GM12878 (cell line): ENCODE data around the gene MAP1A. TPM values are rescaled to one million over a fixed set of nuclear protein-coding genes. Genes with fewer than 3 reads are reported as not detected.

Experiments
- ATAC-seq: fragments of 200-7000 bp; cut with Tn5 transposase; 3 replicates; pipeline ENCODE4 v1.9.1; 2020; ENCODE audit warnings: mild to moderate bottlenecking, moderate library complexity
- BruUV-seq: library from RNA; stranded (reverse); fragments of 400-500 nt; replicated peaks from 2 replicates; lab custom pipeline; 2021; lab: Mats Ljungman, UMichigan
- CTCF ChIA-PET: fragments of 300-600 bp; sonication (Branson Sonifier 250); formaldehyde crosslinking; extraction: SDS; loops from one replicate; lab custom pipeline; 2021; ENCODE audit warnings: inconsistent platforms; lab: Yijun Ruan, JAX
- POLR2A ChIA-PET: fragments of 350-600 bp; formaldehyde crosslinking; extraction: SDS; loops from one replicate; lab custom pipeline; 2021; ENCODE audit warnings: inconsistent platforms; lab: Charles Lee
- RAD21 ChIA-PET: fragments of 300-600 bp; sonication (Branson Sonifier 250); formaldehyde crosslinking; loops from one replicate; lab custom pipeline; 2023; ENCODE audit warnings: antibody characterized with exemption; ENCODE audit not compliant: unreplicated experiment; lab: Charles Lee
- SMC1A ChIA-PET: fragments of 300-600 bp; sonication (Branson Sonifier 250); formaldehyde crosslinking; loops from one replicate; lab custom pipeline; 2023; ENCODE audit not compliant: unreplicated experiment, uncharacterized antibody; lab: Charles Lee
- DNase-seq: peaks from one replicate; pipeline ENCODE4 v3.0.0-alpha.2; 2011; ENCODE audit warnings: low read depth, low spot score
- FAIRE-seq: peaks from 3 replicates; lab custom pipeline; 2011; peaks lifted over from hg19 to GRCh38; lab: Jason Lieb, UNC
- H2AFZ ChIP-seq: 2 replicates; pipeline ENCODE4 v1.6.0; 2011; ENCODE audit warnings: low read depth, low read length, control low read depth; ENCODE audit not compliant: control insufficient read depth
- H3K27ac ChIP-seq: 2 replicates; pipeline ENCODE4 v1.5.1; 2011; ENCODE audit warnings: control low read depth; ENCODE audit not compliant: control insufficient read depth, insufficient read depth
- H3K27me3 ChIP-seq, 2 experiments: replicated peaks in 1 of 2; 2 replicates each; pipeline versions ENCODE4 v1.6.0 to v1.6.1; 2011; ENCODE audit warnings: low read length in 1 of 2; ENCODE audit not compliant: control insufficient read depth in 2 of 2, insufficient read depth in 2 of 2
- H3K36me3 ChIP-seq, 2 experiments: 2 replicates each; pipeline ENCODE4 v1.5.1; 2011; ENCODE audit warnings: low read length in 1 of 2; ENCODE audit not compliant: control insufficient read depth in 2 of 2, insufficient read depth in 2 of 2
- H3K4me1 ChIP-seq: 2 replicates; pipeline ENCODE4 v1.6.1; 2011; ENCODE audit warnings: mild to moderate bottlenecking, low read length, moderate library complexity, mixed read lengths; ENCODE audit not compliant: control insufficient read depth, insufficient read depth
- H3K4me2 ChIP-seq: 2 replicates; pipeline ENCODE4 v1.6.0; 2011; ENCODE audit warnings: control low read depth; ENCODE audit not compliant: control insufficient read depth, insufficient read depth
- H3K4me3 ChIP-seq: fragments of 200-600 bp; sonication (generic); 2 replicates; pipeline ENCODE4 v1.5.1; 2016
- H3K79me2 ChIP-seq: 2 replicates; pipeline ENCODE4 v1.6.0; 2011; ENCODE audit warnings: low read length; ENCODE audit not compliant: control insufficient read depth, insufficient read depth
- H3K9ac ChIP-seq: 2 replicates; pipeline ENCODE4 v1.8.0; 2011; ENCODE audit warnings: low read length, control low read depth, mixed read lengths; ENCODE audit not compliant: control insufficient read depth, insufficient read depth
- H3K9me3 ChIP-seq: replicated peaks from 3 replicates; pipeline ENCODE4 v1.5.1; 2011; ENCODE audit warnings: mild to moderate bottlenecking, low read length; ENCODE audit not compliant: control insufficient read depth, insufficient read depth
- H4K20me1 ChIP-seq: 2 replicates; pipeline ENCODE4 v1.6.0; 2011; ENCODE audit not compliant: control insufficient read depth, insufficient read depth
- E2F8 ChIP-seq: fragments of 450-650 bp; IDR thresholded peaks from 2 replicates; pipeline ENCODE4 v1.6.1; 2018; ENCODE audit warnings: mild to moderate bottlenecking, low read depth, moderate library complexity; ENCODE audit not compliant: partially characterized antibody
- HDAC6 ChIP-seq: fragments of 200-600 bp; sonication (generic); IDR thresholded peaks from one replicate; pipeline ENCODE4 v1.8.0; 2017; ENCODE audit warnings: antibody characterized with exemption; ENCODE audit not compliant: unreplicated experiment
- JUNB ChIP-seq: IDR thresholded peaks from 2 replicates; pipeline ENCODE4 v1.6.1; 2016; ENCODE audit warnings: antibody characterized with exemption, mild to moderate bottlenecking
- JUND ChIP-seq: IDR thresholded peaks from 2 replicates; pipeline ENCODE4 v1.6.1; 2012; ENCODE audit warnings: low read depth, mild to moderate bottlenecking, low read length, improper control_type of control experiment, moderate library complexity
- MAX ChIP-seq: IDR thresholded peaks from 2 replicates; pipeline ENCODE4 v1.6.1; 2012; ENCODE audit warnings: low read depth, low read length, improper control_type of control experiment
- MTA3 ChIP-seq: IDR thresholded peaks from 2 replicates; pipeline ENCODE4 v1.6.1; 2012; ENCODE audit warnings: low read length, inconsistent platforms, borderline replicate concordance
- NR2F1 ChIP-seq: fragments of 450-650 bp; conservative IDR thresholded peaks from 2 replicates; pipeline ENCODE4 v1.6.1; 2017; ENCODE audit warnings: mild to moderate bottlenecking
- PRDM15 ChIP-seq: fragments of 450-650 bp; formaldehyde crosslinking; IDR thresholded peaks from 2 replicates; pipeline ENCODE4 v1.4.0; 2020; ENCODE audit warnings: mild to moderate bottlenecking, moderate library complexity
- SIN3A ChIP-seq: IDR thresholded peaks from 2 replicates; pipeline ENCODE4 v1.6.1; 2012; ENCODE audit warnings: low read depth, low read length, improper control_type of control experiment
- SMAD5 ChIP-seq: IDR thresholded peaks from 2 replicates; pipeline ENCODE4 v1.6.1; 2016; ENCODE audit warnings: antibody characterized with exemption, low read depth
- TCF7 ChIP-seq: IDR thresholded peaks from 2 replicates; pipeline ENCODE4 v1.6.1; 2014; ENCODE audit warnings: antibody characterized with exemption, borderline replicate concordance
- ZBTB4 ChIP-seq: fragments of 450-650 bp; formaldehyde crosslinking; IDR thresholded peaks from 2 replicates; pipeline ENCODE4 v1.4.0; 2022; ENCODE audit warnings: mild to moderate bottlenecking, moderate library complexity
- ZNF274 ChIP-seq: IDR thresholded peaks from one replicate; pipeline ENCODE4 v1.8.0; 2011; ENCODE audit not compliant: insufficient read length, insufficient read depth
- WGBS: methylation state at CpG from one replicate; pipeline ENCODE4 v1.1.6; 2016; ENCODE audit warnings: low lambda C conversion rate; ENCODE audit not compliant: insufficient replicate concordance, insufficient coverage; ENCODE audit errors: missing lambda C conversion rate; 5-methylcytosine and 5-hydroxymethylcytosine counted together
- in situ Hi-C: fragments of 300-500 bp; cut with MboI; formaldehyde crosslinking; loops from 9 replicates; pipeline ENCODE4 v1.14.3; 2018; ENCODE audit warnings: mixed read lengths
- intact Hi-C: fragments of 100-400 bp; cut with micrococcal nuclease; formaldehyde crosslinking; loops from one replicate; pipeline ENCODE4 v1.14.2; 2022; ENCODE audit not compliant: unreplicated experiment
- polyA plus RNA-seq, 11 experiments: library from polyadenylated mRNA; depleted of rRNA in 4 of 11; unstranded in 6 of 11; stranded (reverse) in 5 of 11; fragments of >200 nt; fragmentation: Nextera tagmentation in 4 of 11; fragmentation: Illumina TruSeq in 1 of 11; extraction: Ambion mirVana in 4 of 11; extraction: Trizol in 1 of 11; gene quantifications; 1 replicate in 1 of 11; 2 replicates in 10 of 11; pipeline versions ENCODE4 v1.2.1 to v1.2.3, GENCODE V29; 2011 to 2016; ENCODE audit warnings: inconsistent platforms in 2 of 11, missing spikeins in 2 of 11, low read depth in 1 of 11
- total RNA-seq, 4 experiments: library from RNA; depleted of rRNA in 3 of 4; stranded (reverse); fragments of >200 nt in 3 of 4; fragmentation: Illumina TruSeq in 1 of 4; extraction: Trizol in 1 of 4; gene quantifications; 2 replicates each; pipeline versions ENCODE4 v1.2.1 to v1.2.3, GENCODE V29; 2013 to 2021
- TF ChIP-seq, protein P1 (sequence below): fragments of 150-350 bp; IDR thresholded peaks from 2 replicates; pipeline ENCODE4 v1.6.1; 2014; ENCODE audit warnings: mild to moderate bottlenecking, low read depth, low read length

Gene MAP1A
- total and polyA plus RNA-seq, 10 of the 15 experiments (the other 5 are each of a cell fraction or from before 2014, with no cell fraction given), result under 0.01 to 0.10 (median 0.05) TPM

GRCh38 chr15:43545426-43545825 is 28.0 kb downstream of the MAP1A start:
- Histone ChIP-seq H3K9me3 (no peaks in the 10 kb centered on the region), H3K4me1 (no peaks in the 10 kb centered on the region), H3K27me3 (no peaks in the 10 kb centered on the region), H4K20me1 (no peaks in the 10 kb centered on the region), H3K4me3 (no peak overlapping the region), H3K79me2 (no peaks in the 10 kb centered on the region), H2AFZ (no peak overlapping the region), H3K36me3 (no peaks in the 10 kb centered on the region), H3K9ac (no peak overlapping the region), H3K27ac (no peak overlapping the region), H3K4me2 (no peak overlapping the region)
- ATAC-seq (no peak), DNase-seq (no peak), FAIRE-seq (no peak)
- RAD21 ChIA-PET, result no interaction called here
- SMC1A ChIA-PET, result no interaction called here
- intact Hi-C loops (no loop called here), in situ Hi-C loops (no loop called here)
- BruUV-seq, result no TSS peak
- CTCF ChIA-PET, result no interaction called here
- WGBS, result 50% methylated on average over 1 of the region's 1 CpG
- POLR2A ChIA-PET, result interaction anchor here (0.6 kb wide), 1 partner anchor 159 kb away, joined by 3 read pairs; no protein-coding TSS in a partner anchor
- TF ChIP-seq ZNF274, result no peak
- no peak for TF ChIP-seq E2F8
- no peak for TF ChIP-seq JUND
- no peak for TF ChIP-seq PRDM15 (CRISPR knock-in tag)
- no peak for TF ChIP-seq SMAD5
- TF ChIP-seq NR2F1, result no peak
- no peak for TF ChIP-seq JUNB
- TF ChIP-seq MTA3, result no peak
- no peak for TF ChIP-seq SIN3A
- no peak for TF ChIP-seq ZBTB4 (CRISPR knock-in tag)
- no peak for TF ChIP-seq TCF7
- no peak for TF ChIP-seq HDAC6
- TF ChIP-seq MAX, result no peak
- TF ChIP-seq, protein P1, sequence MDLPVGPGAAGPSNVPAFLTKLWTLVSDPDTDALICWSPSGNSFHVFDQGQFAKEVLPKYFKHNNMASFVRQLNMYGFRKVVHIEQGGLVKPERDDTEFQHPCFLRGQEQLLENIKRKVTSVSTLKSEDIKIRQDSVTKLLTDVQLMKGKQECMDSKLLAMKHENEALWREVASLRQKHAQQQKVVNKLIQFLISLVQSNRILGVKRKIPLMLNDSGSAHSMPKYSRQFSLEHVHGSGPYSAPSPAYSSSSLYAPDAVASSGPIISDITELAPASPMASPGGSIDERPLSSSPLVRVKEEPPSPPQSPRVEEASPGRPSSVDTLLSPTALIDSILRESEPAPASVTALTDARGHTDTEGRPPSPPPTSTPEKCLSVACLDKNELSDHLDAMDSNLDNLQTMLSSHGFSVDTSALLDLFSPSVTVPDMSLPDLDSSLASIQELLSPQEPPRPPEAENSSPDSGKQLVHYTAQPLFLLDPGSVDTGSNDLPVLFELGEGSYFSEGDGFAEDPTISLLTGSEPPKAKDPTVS, result no peak
